Germinal center (tissue), 1 donor: ENCODE results near the gene SCARB2.
A peak's percentile ranks its signal among the peaks of the same experiment; 100 is the strongest.

Source experiments
- DNase-seq: peaks from one replicate; pipeline ENCODE4 v3.0.0; 2012; ENCODE audit warnings: mixed read lengths, low spot score

The SCARB2 gene

DNA sequence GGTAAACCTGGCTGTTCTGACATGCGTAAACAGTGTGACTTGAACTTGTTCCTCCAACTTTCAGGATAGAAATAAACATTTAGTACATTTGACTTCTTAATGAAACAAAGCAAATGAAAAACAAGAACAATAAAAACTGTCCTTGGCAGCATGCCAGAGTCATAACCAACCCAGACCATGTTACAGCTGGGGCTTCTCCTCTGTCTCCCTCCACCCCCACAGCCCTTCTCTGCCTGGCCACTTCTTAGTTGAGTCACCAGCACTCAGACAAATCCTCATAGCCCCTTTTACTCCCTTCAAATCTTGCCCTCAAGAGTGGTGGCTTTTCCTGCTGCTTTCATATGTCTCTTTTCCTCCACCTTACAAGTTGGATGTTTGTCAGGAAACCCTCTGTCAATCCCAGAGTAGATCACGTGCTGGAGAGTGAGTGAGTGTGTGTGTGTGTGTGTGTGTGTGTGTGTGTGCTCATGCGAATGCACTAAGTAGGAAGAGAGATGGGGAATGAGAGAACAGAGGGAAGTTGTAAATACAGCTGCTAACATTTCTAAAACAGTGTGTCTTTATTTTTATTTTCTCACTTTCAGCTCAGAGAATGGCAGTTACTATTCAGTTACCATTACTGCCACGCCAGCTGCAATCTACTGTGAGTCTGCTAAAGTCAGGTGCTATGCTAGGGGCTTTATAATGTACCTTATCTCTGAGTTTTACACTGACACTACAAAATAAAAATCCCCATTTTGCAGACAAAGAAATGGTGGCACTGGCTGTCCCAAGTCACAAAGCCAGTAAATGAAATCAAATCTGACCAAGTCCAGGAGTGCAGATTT is 15.0 kb downstream of the SCARB2 start:
- no peak for DNase-seq

DNA sequence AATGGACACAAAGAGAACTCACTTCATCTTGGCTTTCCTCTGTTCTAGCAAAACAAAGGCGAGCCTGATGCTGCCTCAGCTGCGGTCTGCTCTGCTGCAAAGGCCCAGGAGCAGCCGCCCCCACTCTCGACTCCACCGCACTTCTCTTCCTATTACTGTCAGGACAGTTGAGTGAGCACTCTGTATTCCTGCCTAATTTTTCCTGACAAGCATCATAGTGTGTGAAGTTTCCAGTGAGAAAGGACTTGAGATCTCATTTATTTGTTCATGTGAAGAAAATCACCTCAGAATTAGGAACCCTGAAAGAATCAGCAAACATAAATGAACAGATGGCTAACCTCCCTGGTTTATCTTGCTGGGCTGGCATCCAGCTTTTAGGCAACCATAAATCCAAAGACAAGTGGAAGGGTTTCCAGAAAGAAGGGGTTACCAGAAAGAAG is 15.6 kb downstream of the SCARB2 start:
- no peak for DNase-seq

GRCh38 chr4:76197031-76197743 is 16.4 kb downstream of the SCARB2 start:
- no peak for DNase-seq

- DNase-seq = no peak
These were observed 17.2 kb downstream of the SCARB2 start for GRCh38 chr4:76196376-76196775.

DNA sequence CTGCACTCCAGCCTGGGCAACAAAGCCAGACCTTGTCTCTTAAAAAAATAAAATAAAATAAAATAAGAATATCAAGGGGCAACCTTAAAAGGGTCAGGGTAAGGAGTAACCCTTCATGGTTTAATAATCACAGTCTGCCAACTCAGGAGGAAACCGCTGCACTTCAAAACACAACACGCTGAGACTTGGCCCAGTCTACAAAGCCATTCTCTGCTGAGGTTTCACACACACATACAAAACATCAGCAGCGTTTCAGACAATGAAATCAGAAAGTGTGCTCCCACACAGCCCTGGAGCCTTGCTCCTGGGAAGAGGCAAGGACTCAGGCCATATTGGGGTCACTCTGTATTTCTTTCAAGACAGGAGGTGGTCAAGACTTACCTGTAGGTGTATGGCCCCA is 18.3 kb downstream of the SCARB2 start:
- DNase-seq = no peak

DNA sequence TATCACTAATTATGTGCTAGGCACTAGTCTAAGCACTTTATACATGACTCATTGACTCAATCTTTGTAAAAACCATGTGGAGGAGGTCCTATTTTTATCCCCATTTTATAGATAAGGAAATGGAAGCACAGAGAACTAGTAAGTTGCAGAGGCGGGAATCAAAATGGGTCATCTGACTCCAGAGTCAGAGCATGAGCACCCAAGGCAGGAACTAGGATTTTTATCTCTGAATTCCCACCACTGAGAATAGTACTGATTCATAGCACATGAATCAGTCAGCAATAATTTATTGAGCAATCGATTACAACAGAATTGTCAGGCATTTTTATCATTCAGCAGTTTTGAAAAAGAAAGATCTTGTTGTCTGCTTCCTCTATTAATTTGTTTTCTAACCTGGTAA is 19.3 kb downstream of the SCARB2 start:
- DNase-seq = no peak

- DNase-seq = no peak
These were observed 21.4 kb downstream of the SCARB2 start for GRCh38 chr4:76192236-76192635.

GRCh38 chr4:76188557-76188956 is 25.1 kb downstream of the SCARB2 start:
- no peak for DNase-seq

DNA sequence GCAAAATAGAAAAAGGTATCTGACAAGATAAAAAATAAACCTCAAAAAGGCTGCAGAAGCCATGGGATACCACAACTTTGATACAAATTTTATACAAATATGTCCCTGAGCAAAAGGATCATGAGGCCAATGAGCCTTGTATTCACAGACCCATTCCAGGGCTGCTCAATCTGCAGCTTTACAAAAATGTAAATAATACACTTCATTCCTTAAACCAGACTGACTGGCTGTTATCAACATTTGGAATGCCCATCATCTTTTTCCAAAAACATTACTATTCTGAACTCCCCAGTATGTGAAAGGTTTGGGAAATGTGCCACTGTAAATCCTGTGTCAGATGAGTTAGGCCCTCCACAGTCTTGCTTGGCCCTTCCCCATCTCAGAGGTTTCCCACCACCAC is 25.5 kb downstream of the SCARB2 start:
- no peak for DNase-seq

GRCh38 chr4:76187152-76187551 is 26.5 kb downstream of the SCARB2 start:
- DNase-seq = no peak

DNA sequence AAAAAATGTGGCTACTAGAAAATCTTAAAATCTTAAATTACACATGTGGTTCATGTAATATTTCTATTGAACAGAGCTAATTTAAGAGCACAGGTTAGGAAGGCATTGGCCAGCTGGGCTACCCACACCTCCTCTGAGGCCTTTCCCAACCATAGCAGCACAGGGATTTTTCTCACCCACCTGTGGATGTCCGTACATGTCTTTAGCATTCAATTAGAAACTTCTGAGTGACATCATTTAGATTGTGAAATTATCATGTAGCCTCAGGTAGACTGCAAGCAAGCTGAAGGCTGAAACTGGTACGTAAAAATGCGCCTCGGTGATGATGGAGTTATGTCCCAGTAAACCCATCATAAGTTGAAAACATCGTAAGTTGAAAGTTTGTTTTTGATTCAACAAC is 31.2 kb downstream of the SCARB2 start:
- DNase-seq = no peak

DNA sequence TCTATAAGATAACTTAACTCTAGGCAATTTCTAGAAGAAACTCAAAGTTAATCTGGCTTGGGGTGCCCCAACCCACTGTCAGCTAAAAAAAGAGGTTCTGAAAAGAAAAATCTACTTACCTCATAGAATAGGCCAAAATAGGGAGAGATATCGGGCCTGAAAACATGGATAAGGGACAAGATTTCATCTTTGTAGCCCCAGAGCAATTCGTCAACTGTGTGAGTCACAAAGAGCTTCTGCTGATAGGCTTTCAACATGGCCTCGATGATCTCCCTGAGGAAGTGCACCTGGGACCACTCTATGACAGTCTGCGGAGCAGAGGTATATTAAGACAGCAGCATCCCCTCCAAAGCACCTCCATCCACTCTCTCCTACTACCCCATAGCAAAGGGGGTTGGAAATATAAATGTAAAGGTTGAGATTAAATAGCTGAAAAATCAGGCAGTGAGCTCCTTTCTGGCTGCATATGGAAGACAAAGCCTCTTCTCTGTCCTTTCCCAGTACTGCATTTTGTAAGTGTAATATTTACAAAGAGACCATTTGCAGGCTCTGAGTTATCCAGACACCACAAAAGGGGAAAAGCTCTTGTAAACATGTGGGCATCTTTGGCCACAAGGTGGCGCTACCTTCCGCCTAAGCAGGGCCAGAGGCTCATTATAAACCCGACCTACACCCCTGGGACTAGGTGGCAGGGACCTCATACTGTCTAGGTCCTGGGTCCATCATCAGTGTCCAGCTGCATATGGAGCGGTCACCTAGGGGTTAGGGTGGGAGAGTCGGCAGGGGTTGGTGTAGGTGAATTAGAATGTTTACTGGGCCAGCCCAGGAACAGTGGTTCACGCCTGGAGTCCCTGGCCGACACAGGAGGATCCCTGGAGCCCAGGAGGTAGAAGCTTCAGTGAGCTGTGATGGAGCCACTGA is 34.0 kb downstream of the SCARB2 start:
- DNase-seq = peak; percentile 81

DNA sequence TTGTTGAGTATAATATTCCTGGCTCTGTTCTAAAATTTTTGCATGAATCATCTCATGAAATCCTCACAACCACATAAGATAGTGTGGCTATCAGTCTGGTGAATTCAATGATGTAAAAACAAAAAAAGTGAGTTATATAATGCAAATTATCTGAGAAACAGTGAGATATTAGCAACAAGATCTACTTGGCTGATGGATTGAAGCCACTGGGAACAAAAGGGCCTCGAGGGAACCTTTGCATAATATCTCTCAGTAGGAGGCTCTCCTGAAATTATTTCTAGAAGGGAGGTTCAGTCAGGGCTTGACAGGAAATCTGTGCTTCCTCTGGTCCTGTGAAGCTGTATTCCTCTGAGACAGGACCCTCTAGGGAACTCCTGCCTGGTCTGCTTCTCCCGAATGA is 35.3 kb downstream of the SCARB2 start:
- no peak for DNase-seq

DNA sequence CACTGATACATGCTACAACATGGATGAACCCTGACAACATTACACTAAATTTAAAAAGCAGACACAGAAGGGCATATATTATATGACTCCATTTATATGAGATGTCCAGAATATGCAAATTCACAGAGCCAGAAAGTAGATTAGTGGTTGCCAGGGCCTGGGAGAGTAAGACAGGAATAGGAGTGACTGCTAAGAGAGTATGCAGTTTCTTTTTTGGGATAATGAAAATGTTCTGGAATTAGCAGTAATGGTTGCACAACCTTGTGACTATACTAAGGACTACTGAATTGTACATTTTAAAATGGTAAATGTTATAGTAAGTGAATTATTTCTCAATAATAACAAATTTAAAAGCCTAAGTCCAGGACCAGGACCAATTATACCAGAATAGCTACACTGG is 35.9 kb downstream of the SCARB2 start:
- no peak for DNase-seq

DNA sequence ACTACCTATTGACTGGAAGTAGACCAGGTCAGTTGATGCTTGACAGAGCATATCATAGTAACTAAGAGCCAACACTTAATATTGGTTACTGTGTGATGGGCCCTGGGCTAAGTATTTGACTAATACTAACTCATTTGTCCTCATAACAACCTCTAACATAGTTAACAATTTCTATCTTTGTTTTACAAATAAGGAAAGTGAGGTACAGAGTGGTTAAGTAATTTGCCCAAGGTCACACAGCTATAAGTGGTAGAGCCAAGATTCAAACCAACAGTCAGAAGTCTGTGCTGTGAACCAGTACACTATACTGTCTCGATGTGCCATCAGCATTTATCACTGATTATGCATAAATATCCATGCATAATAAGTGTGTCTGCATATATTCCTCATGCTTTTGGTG is 38.3 kb downstream of the SCARB2 start:
- DNase-seq = no peak

DNA sequence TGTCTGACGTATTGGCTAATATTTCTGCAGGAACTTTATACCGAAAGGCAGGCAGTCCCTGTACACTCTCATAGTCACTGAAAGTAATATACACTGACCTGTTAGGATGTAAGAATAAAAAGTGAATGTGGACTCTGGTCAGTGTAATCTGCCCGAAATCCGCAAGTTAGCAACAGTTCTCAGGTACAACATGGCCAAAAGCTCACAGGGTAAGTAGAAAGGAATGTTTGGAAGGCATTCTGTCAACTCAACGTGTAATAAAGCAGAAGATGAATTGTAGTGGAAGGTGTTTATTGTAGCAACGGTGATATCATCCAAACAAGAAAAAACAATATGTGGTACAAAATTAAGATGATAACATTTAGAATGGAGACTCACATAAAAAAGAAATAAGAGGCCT is 39.4 kb downstream of the SCARB2 start:
- no peak for DNase-seq

- DNase-seq = no peak
These were observed 44.9 kb downstream of the SCARB2 start for GRCh38 chr4:76168688-76169087.

DNA sequence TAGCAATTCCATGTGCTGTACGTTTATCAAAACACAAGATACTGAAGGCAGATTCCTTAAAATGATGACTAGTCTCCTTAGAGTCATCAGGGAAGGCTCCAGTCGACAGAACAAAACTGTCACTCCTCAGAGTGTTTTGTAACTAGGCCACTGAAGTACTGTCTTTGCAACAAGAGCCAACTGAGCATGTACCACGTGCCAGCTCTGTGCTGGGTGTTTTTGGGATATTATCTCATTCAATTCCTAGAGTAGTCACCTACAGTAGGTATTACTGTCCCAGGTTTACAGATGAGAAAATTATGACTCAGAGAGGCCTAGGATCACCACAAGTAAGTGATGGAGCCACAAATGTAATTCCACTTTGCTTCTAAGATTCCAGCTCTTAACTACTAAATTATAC is 47.1 kb downstream of the SCARB2 start:
- no peak for DNase-seq

DNA sequence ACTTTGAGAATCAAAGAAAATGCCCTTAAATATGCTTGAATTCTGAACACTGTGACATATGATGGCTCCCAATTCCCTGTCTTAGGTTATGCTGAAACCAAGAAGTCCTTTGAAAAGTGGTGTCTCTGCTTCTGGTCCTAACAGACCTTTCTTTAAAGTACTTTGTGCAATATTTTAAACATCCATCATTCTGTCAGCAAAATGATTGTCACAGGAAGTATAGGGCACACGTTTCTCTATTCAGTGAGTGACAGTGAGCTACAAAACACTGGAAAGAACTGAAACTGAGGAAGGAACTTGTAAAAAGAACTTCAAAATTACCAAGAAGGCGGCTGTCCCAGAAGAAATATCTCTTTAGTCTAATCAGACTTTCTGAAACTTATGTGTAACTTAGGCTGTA is 53.3 kb downstream of the SCARB2 start:
- no peak for DNase-seq

DNA sequence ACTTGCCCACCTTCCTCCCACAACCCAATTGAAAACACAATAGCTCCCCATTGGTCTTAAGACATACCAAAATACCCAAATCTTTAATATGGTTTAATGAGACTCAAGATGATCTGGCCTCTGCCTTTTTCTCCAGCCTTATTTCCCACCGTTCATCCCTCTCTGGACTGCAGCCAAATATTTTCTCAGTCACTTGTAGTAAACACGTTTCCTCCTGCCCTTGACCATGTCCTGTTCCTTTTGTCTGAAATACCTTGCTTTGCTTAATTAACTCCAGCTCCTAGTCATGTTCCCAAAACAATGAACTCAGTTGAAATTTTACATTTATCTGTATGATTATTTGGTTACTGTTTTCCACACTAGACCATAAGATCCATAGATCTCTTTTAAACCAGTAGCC is 57.0 kb downstream of the SCARB2 start:
- no peak for DNase-seq

DNA sequence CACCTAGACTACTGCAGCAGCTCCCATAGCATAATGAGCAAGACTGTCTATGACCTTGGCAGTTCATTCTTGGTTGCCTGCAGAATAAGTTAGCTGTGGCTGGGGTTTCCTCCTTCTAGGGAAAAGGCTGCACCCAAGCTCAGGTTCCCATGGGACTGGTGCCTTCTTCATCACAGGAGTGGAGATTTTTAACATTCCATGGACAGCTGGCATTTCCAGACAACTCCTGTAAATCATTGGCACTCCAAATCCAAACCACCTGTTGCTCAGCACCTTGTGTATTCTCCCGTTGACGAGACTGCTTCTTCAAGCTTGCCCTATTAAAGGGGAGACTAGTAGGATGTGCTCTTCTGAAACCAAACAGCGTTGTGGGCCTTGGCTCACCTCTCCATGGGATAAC is 57.6 kb downstream of the SCARB2 start:
- DNase-seq = no peak

GRCh38 chr4:76153356-76153755 is 60.3 kb downstream of the SCARB2 start:
- no peak for DNase-seq
